Heart left ventricle (tissue), 13 donors: ENCODE measurements around the gene ADIPOR1.

Source experiments
- POLR2A ChIP-seq, 2 donors: fragments of 450-650 bp; IDR thresholded peaks; one replicate each; pipeline ENCODE4 v1.6.1; 2017; ENCODE audit warnings: antibody characterized with exemption in 2 of 2, mild to moderate bottlenecking in 2 of 2, moderate library complexity in 2 of 2
- TF ChIP-seq, protein P1 (sequence below), 12 donors: fragments of 200-600 bp; sonication (generic) in 4 of 12; IDR thresholded peaks; one replicate each; pipeline versions ENCODE4 v1.5.0 to v1.8.0; 2018 to 2022; ENCODE audit warnings: antibody characterized with exemption in 12 of 12, mild to moderate bottlenecking in 5 of 12
- donor health status: ischemic (EF 13 %, LVEDD 7.1; RV severe dilation, severe dysfunction).
- donor health status: DM: no; HTN: yes; CAD: no.
- donor health status: DM: no; HTN: no; CAD: no.
- donor health status: ischemic (EF 25% LVEDD 6.9; RV normal size, moderate dysfunction).
- donor health status: ischemic (EF 25% LVEDD 5.7; RV mildly dilated, moderate dysfunction).
- donor health status: ischemic (EF 35%, LVEDD 5.7; RV mildly dilated, moderate dysfunction).
- donor health status: nonischemic (EF 11% LVEDD 7.7; RV severe dilation, severe dysfunction).
- donor health status: DM: yes; HTN: yes; CAD: no.
- donor health status: PGD.
- donor health status: ischemic (EF 29% LVEDD 5.4; RV normal size, mild dysfunction).
- donor health status: nonischemic (EF 23%, LVEDD 6.1; RV moderate dilation, normal function).

GRCh38 chr1:202998836-202999750 lies 41.0 kb upstream of the ADIPOR1 start:
- TF ChIP-seq POLR2A (IDR thresholded peaks at IDR 0.05), result no peak
- TF ChIP-seq, protein P1, sequence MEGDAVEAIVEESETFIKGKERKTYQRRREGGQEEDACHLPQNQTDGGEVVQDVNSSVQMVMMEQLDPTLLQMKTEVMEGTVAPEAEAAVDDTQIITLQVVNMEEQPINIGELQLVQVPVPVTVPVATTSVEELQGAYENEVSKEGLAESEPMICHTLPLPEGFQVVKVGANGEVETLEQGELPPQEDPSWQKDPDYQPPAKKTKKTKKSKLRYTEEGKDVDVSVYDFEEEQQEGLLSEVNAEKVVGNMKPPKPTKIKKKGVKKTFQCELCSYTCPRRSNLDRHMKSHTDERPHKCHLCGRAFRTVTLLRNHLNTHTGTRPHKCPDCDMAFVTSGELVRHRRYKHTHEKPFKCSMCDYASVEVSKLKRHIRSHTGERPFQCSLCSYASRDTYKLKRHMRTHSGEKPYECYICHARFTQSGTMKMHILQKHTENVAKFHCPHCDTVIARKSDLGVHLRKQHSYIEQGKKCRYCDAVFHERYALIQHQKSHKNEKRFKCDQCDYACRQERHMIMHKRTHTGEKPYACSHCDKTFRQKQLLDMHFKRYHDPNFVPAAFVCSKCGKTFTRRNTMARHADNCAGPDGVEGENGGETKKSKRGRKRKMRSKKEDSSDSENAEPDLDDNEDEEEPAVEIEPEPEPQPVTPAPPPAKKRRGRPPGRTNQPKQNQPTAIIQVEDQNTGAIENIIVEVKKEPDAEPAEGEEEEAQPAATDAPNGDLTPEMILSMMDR (IDR thresholded peaks at IDR 0.05), result peak; percentile 72 to 88 (median 79)
